Activated naive CD4-positive, alpha-beta T cell treated with anti-CD3 and anti-CD28 coated beads, Interleukin-2, amount 50 U/mL, for 24 hours (primary cell): ENCODE data around the gene GLG1.

ENCODE experiments used
- H3K27ac Mint-ChIP-seq: one replicate; pipeline ENCODE4 v1.8.0; 2021; ENCODE audit warnings: mild to moderate bottlenecking, mixed read lengths
- H3K27me3 Mint-ChIP-seq: one replicate; pipeline ENCODE4 v1.8.0; 2021; ENCODE audit warnings: mixed read lengths
- H3K36me3 Mint-ChIP-seq: one replicate; pipeline ENCODE4 v1.8.0; 2021; ENCODE audit warnings: mixed read lengths
- H3K4me1 Mint-ChIP-seq: one replicate; pipeline ENCODE4 v1.8.0; 2021; ENCODE audit warnings: mixed read lengths
- H3K4me3 Mint-ChIP-seq: one replicate; pipeline ENCODE4 v1.8.0; 2021; ENCODE audit warnings: mild to moderate bottlenecking, mixed read lengths
- H3K9me3 Mint-ChIP-seq: one replicate; pipeline ENCODE4 v1.8.0; 2021; ENCODE audit warnings: mixed read lengths

The GLG1 gene

DNA sequence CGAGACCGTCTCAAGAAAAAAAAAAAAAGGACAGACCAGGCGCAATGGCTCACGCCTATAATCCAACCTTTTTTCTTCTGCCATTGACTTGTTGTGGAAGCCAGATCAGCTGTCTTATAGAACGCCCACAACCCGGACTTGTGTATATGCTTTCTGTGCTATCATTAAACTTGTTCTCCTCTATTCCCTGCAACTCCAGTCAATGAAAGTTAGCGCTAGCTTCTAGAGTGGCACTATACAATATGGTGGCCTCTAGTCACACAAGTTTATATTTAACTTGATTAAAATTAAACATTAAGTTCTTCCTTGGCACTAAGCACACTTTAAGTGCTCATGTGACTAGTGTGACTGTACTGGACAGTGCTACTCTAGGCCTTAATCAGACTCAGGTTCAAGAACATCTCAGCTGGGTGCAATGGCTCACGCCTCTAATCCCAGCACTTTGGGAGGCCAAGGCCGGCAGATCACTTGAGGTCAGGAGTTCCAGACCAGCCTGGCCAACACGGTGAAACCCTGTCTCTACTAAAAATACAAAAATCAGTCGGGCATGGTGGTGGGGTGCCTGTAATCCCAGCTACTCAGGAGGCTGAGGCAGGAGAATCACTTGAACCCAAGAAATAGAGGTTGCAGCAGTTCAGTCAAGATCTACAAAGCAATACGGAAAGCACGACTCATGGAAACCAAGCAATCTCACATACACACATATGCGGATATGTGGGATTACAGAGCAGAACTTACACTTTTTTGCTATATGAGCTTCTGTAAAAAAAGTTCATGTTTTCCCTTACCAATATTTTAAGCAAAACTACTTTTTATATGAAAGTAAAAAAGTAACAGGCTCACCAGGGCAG lies 18.8 kb upstream of the GLG1 start:
- Mint-ChIP-seq H3K9me3 (no peaks in the 10 kb centered on the region), H3K36me3 (peaks cover 25% of the 10 kb centered on the region), H3K27ac (peak overlapping the region; percentile 23), H3K27me3 (no peaks in the 10 kb centered on the region), H3K4me3 (peak overlapping the region; percentile 9), H3K4me1 (peaks cover 26% of the 10 kb centered on the region)

DNA sequence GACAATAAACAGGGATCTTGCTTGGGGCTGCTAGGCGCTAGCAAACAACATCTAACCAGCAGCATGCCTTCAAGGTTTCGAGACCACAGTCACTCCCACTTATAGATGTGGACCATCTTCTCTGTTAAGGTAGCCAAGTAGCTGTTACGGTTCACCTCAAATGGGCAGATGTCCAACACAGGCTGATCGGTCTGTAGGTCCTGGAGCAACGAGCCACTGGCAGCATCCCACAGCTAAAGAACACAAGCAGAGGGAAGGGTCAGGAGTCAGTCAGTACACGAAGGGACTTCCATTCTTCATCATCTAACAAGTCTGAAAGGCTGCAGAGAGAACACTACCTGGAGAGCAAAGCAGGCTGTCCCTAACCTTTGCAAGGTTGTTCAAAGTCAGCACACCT lies 16.9 kb upstream of the GLG1 start:
- Mint-ChIP-seq H3K4me3 (no peak overlapping the region), H3K9me3 (no peaks in the 10 kb centered on the region), H3K27me3 (no peaks in the 10 kb centered on the region), H3K27ac (no peak overlapping the region), H3K36me3 (peaks cover 19% of the 10 kb centered on the region), H3K4me1 (peaks cover 26% of the 10 kb centered on the region)

GRCh38 chr16:74623214-74623838 lies 16.4 kb upstream of the GLG1 start:
- H3K27me3 Mint-ChIP-seq: no peaks in the 10 kb centered on the region
- peaks cover 19% of the 10 kb centered on the region for H3K36me3 Mint-ChIP-seq
- no peaks in the 10 kb centered on the region for H3K9me3 Mint-ChIP-seq
- H3K4me1 Mint-ChIP-seq: peaks cover 26% of the 10 kb centered on the region
- no peak overlapping the region for H3K4me3 Mint-ChIP-seq
- H3K27ac Mint-ChIP-seq: no peak overlapping the region

DNA sequence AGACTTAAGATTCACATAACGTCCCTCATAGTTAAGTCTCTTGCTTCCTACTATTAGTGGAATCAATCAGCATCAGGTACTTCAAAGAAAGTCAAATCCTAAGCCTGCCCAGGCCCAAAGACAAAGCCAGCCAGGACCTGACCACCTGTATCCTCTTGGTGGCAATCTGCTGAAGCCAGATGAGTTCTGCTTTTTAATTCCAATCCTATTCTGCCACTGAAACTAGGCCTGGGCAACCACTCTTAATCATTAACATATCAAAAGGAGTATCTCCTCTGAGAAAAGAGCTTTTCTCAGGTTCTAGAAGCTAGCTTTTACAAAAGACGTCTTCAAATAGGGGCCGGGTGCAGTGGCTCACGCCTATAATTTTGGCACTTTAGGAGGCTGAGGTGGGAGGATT lies 15.1 kb upstream of the GLG1 start:
- Mint-ChIP-seq H3K36me3 (peaks cover 22% of the 10 kb centered on the region), H3K4me1 (peaks cover 28% of the 10 kb centered on the region), H3K27ac (no peak overlapping the region), H3K27me3 (no peaks in the 10 kb centered on the region), H3K9me3 (no peaks in the 10 kb centered on the region), H3K4me3 (no peak overlapping the region)

DNA sequence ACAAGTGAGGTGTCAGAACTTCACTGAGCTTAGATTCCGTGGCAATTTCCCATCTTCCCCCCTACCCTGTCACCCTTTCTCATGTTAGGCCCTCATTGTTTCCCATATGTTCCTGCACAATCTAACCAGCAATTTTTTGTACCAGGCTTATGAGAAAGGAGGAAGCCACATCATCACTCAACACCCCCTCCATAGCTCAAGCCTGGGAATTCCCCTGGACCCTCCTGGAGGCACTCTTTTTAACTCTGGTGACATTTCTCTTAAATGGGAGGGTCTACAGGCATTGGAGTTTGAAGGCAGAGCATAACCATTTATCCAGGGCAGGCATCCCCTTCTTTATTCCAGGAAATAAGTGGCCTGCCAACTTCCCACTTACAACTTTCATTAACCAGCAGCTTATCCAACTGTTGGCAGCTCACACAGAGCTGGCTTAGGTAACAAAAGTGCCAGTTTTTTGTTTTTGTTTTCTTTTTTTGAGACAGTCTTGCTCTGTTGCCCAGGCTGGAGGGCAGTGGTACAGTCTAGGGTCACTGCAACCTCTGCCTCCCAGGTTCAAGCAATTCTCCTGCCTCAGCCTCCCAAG lies 10.4 kb upstream of the GLG1 start:
- H3K36me3 Mint-ChIP-seq: peaks cover 12% of the 10 kb centered on the region
- peak overlapping the region; percentile 70 for H3K27ac Mint-ChIP-seq
- H3K9me3 Mint-ChIP-seq: no peaks in the 10 kb centered on the region
- no peak overlapping the region for H3K4me3 Mint-ChIP-seq
- no peaks in the 10 kb centered on the region for H3K27me3 Mint-ChIP-seq
- H3K4me1 Mint-ChIP-seq: peaks cover 15% of the 10 kb centered on the region

- peaks cover 28% of the 10 kb centered on the region for H3K4me1 Mint-ChIP-seq
- H3K27ac Mint-ChIP-seq: no peak overlapping the region
- H3K27me3 Mint-ChIP-seq: no peaks in the 10 kb centered on the region
- H3K9me3 Mint-ChIP-seq: no peaks in the 10 kb centered on the region
- no peak overlapping the region for H3K4me3 Mint-ChIP-seq
- peaks cover 2% of the 10 kb centered on the region for H3K36me3 Mint-ChIP-seq
Observed at GRCh38 chr16:74611721-74612120, 4.8 kb upstream of the GLG1 start.

GRCh38 chr16:74608944-74609343 lies 2.0 kb upstream of the GLG1 start:
- Mint-ChIP-seq H3K9me3 (no peaks in the 10 kb centered on the region), H3K36me3 (peaks cover 2% of the 10 kb centered on the region), H3K27ac (peak overlapping the region; percentile 81), H3K4me1 (peaks cover 48% of the 10 kb centered on the region), H3K4me3 (peak overlapping the region; percentile 57), H3K27me3 (no peaks in the 10 kb centered on the region)

- Mint-ChIP-seq H3K4me1 (peaks cover 53% of the 10 kb centered on the region), H3K9me3 (no peaks in the 10 kb centered on the region), H3K36me3 (peaks cover 2% of the 10 kb centered on the region), H3K27ac (peak overlapping the region; percentile 38), H3K4me3 (peak overlapping the region; percentile 96), H3K27me3 (no peaks in the 10 kb centered on the region)
Observed at GRCh38 chr16:74608381-74608780, 1.5 kb upstream of the GLG1 start.

DNA sequence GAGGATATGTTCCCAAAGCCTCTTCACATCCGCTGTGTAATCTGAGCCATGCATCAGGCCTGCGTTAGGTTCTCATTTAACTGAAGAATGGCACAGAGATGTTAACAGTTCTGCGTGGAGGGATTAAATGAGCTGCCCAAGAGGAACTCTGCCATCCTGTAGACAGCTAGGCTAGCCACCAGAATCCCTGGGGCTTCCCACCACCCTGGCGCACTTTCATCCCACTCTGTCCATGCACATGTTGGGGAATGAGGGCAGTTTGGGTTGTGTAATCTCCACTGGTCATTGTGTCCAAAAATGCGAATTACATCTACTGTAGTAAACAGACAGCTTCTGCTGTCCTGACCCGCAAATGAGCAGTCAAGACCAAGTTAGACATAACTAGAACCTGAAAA lies 1.0 kb upstream of the GLG1 start:
- Mint-ChIP-seq H3K27ac (peak overlapping the region; percentile 38), H3K4me1 (peaks cover 58% of the 10 kb centered on the region), H3K36me3 (peaks cover 2% of the 10 kb centered on the region), H3K4me3 (peak overlapping the region; percentile 96), H3K27me3 (no peaks in the 10 kb centered on the region), H3K9me3 (no peaks in the 10 kb centered on the region)

DNA sequence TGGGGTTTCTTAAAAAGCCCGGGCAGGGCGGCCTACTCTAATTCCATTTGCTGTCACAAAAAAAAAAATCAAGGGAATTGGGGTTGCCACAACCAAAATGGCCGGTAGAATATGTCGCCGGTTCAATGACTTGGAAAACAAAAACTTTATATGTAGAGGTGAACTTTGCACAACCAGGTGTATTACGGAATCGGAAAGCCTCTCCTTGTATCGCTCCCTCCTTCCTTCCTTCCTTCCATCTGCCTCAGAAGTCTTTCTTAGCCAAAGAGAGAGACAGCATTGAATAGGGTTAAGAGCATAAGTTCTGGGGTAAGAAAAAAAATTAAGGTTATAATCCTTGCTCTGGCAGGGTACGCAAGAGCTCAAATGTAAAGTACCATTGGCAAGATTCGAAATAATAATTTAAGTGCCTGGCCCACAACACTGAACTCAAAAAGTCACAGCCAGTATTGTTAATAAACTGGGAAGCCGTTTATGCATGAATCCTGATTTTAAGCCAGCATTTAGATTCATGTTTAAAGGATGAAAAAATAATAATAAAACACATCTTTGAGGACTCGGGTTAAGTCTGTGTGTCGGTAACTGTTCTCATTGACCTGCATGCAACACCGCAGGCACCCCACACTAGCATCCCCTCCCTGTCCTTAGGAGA lies 522 bp upstream of the GLG1 start:
- Mint-ChIP-seq H3K27me3 (no peaks in the 10 kb centered on the region), H3K4me1 (peaks cover 62% of the 10 kb centered on the region), H3K27ac (peak overlapping the region; percentile 99), H3K4me3 (peak overlapping the region; percentile 96), H3K36me3 (peaks cover 2% of the 10 kb centered on the region), H3K9me3 (no peaks in the 10 kb centered on the region)

- Mint-ChIP-seq H3K27me3 (no peaks in the 10 kb centered on the region), H3K4me1 (peaks cover 75% of the 10 kb centered on the region), H3K27ac (peak overlapping the region; percentile 94), H3K9me3 (no peaks in the 10 kb centered on the region), H3K4me3 (peak overlapping the region; percentile 96), H3K36me3 (peaks cover 2% of the 10 kb centered on the region)
Observed at GRCh38 chr16:74605746-74606520, 981 bp downstream of the GLG1 start.

- Mint-ChIP-seq H3K4me1 (peaks cover 77% of the 10 kb centered on the region), H3K27me3 (no peaks in the 10 kb centered on the region), H3K27ac (peak overlapping the region; percentile 94), H3K4me3 (peak overlapping the region; percentile 96), H3K9me3 (no peaks in the 10 kb centered on the region), H3K36me3 (peaks cover 2% of the 10 kb centered on the region)
Observed at GRCh38 chr16:74605332-74605731, 1.6 kb downstream of the GLG1 start.

DNA sequence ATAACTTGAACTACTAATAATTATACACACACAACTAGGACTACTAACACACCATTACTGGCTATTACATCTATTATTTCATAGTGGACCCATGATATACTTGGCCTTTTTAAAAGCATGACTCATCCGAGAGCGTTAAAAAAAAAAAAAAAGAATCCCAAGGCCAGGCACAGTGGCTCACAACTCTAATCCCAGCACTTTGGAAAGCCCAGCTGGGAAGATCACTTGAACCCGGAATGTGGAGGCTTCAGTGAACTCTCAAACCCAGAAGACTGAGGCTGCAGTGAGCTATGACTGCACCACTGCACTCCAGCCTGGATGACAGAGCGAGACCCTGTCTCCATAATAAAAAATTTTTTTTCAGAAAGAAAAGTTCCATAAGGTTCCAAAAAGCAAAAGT lies 3.1 kb downstream of the GLG1 start:
- Mint-ChIP-seq H3K36me3 (peaks cover 4% of the 10 kb centered on the region), H3K27ac (peak overlapping the region; percentile 71), H3K4me3 (peak overlapping the region; percentile 96), H3K9me3 (no peaks in the 10 kb centered on the region), H3K27me3 (no peaks in the 10 kb centered on the region), H3K4me1 (peaks cover 82% of the 10 kb centered on the region)

DNA sequence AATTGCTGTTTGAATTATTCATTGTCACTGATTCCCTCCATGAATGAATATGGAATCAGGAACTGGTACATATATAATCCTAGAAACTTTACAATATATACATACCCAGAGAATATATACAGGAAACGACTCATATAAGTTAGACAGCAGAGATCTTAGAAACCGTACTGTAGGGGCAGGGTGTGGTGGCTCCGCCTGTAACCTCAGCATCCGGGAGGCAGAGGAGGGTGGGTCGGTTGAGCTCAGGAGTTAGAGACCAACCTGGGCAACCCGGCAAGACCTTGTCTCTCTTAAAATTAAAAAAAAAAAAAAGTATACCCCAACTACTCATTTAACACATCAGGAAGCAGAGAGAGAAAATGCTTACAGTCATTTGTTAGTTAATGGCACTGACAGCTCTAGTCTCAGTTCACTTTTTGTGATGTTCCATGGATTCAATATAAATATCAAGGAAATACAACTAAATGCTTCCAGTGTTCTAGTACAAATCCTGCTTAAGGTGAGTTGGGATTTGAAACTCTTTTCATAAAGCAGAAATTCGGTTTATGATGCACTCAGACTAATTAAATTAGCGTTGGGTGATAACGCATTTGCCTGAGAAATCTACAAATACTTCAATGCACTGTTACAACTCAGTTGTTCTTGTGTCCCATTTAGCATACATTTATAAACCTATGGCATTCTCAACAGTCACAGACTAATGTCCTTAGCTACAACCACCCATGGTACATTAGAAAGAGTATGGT lies 5.6 kb downstream of the GLG1 start:
- Mint-ChIP-seq H3K4me3 (peak overlapping the region; percentile 81), H3K4me1 (peaks cover 78% of the 10 kb centered on the region), H3K27me3 (no peaks in the 10 kb centered on the region), H3K36me3 (peaks cover 10% of the 10 kb centered on the region), H3K27ac (peak overlapping the region; percentile 99), H3K9me3 (no peaks in the 10 kb centered on the region)
